Epithelial cell of umbilical artery (primary cell): ENCODE data around the gene PTPN2. TPM values are rescaled to one million over a fixed set of nuclear protein-coding genes. Genes with fewer than 3 reads are reported as not detected.

ENCODE experiments used
- total RNA-seq: library from RNA; depleted of rRNA; stranded (reverse); fragments of >200 nt; gene quantifications from 2 replicates; pipeline ENCODE4 v1.2.3, GENCODE V29; 2014

PTPN2 gene
- 16.6 and 20.5 TPM in 2 replicates for total RNA-seq

DNA sequence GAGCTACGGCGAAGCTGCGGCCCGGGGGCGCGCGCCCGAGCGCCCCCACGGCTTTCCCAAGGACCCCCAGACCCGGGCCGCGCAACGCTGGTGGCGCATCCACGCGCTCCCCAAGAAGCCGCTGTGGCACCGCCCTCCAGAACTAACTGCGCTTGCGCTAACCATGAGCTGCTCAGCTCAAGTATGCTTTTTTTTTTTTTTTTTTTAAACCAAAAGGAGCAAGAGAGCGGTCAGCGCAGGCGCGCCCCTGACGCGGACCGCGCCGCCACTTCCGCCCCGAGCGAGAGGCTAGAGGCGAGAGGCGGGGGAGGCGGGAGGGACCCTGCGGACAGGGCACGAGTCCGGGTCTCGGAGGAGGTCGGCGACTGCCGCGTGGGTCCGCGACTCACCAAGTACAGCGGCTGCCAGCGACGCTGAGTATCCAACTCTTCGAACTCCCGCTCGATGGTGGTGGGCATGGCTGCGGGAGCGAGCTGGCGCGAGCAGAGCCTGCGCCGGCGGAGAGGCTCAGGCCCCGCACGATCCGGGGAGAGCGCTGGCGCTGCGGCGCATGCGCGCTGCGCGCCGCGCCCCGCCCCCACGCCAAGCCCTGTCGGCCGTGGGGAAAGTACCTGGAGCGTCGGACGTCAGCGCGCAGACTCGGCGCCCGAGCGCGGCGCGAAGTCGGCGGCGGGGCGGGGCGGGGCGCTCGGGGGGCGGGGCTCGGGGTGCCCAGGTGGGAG lies at the start of gene PTPN2:
Gene PTPN2, minus strand, starts transcription at position 554 of the 722 bp plus-strand sequence. Its CDS starts 96 bp downstream, at position 458.

Other genes starting within 250 kb of the PTPN2 start
- gene SPIRE1, start 226.1 kb downstream of the PTPN2 start, total RNA-seq: 26.0 and 31.0 TPM in 2 replicates
- 14.3 and 14.9 TPM in 2 replicates for gene CEP76, start 181.5 kb downstream of the PTPN2 start, total RNA-seq
- 82.2 and 85.1 TPM in 2 replicates for gene PSMG2, start 181.2 kb downstream of the PTPN2 start, total RNA-seq
- 48.8 and 60.1 TPM in 2 replicates for gene SEH1L, start 63.8 kb upstream of the PTPN2 start, total RNA-seq
- 24.4 and 28.1 TPM in 2 replicates for gene CEP192, start 107.1 kb upstream of the PTPN2 start, total RNA-seq